Hepatocyte (in vitro differentiated cells): ENCODE data around the gene TPPP.
"Not testable (repeated sequence)": the region's sequence is repeated elsewhere in the genome, so short reads cannot be mapped to it uniquely, and the experiment has no call there.

ENCODE experiments used
- EZH2 ChIP-seq: fragments of 200-600 bp; sonication (generic); IDR thresholded peaks from 2 replicates; pipeline ENCODE4 v1.6.1; 2016; ENCODE audit warnings: antibody characterized with exemption, mild to moderate bottlenecking, borderline replicate concordance
- EZH2phosphoT487 ChIP-seq: fragments of 200-600 bp; sonication (generic); IDR thresholded peaks from one replicate; pipeline ENCODE4 v1.6.1; 2018; ENCODE audit warnings: antibody characterized with exemption, mild to moderate bottlenecking, low read depth, moderate library complexity; ENCODE audit not compliant: unreplicated experiment, severe bottlenecking
- TF ChIP-seq, protein P1 (sequence below): fragments of 200-600 bp; sonication (generic); IDR thresholded peaks from 2 replicates; pipeline ENCODE4 v1.5.1; 2016; ENCODE audit warnings: antibody characterized with exemption, mild to moderate bottlenecking; ENCODE audit not compliant: poor library complexity

DNA sequence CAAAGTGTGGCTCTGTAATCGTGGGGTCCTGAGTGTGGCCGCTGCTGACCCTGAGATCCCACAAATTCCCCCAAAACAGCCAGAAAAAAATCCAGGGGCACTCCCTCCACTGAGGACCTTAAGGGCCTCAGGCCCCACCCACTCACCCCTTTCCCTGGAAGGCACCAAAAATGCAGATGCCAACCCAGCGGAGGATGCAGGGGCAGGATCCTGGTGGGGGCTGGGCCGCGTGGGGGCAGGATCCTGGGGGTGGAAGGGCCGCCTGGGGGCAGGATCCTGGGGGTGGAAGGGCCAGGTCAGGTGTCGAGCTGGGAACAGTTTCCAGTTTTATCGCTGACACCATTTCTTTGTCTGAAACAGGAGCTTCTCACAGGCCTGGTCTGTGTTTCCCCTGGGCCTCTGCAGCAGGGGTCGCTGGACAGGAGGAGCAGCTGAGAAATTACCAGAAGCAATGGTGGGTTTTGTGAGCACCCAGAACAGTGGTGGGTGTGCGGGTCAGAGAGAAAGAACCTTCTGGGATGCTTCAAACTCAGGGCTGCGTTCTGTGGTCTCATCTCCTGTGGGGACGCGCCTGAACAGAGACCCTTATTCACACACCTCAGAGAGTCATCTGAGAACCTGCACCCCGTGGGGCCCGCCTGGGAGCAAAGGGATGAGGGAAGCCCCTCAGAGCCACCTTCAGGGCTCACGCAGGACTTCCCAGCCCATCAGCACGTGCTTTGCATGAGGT is 13.8 kb downstream of the TPPP start:
- not testable (repeated sequence) for TF ChIP-seq EZH2, EZH2phosphoT487
- TF ChIP-seq, protein P1, sequence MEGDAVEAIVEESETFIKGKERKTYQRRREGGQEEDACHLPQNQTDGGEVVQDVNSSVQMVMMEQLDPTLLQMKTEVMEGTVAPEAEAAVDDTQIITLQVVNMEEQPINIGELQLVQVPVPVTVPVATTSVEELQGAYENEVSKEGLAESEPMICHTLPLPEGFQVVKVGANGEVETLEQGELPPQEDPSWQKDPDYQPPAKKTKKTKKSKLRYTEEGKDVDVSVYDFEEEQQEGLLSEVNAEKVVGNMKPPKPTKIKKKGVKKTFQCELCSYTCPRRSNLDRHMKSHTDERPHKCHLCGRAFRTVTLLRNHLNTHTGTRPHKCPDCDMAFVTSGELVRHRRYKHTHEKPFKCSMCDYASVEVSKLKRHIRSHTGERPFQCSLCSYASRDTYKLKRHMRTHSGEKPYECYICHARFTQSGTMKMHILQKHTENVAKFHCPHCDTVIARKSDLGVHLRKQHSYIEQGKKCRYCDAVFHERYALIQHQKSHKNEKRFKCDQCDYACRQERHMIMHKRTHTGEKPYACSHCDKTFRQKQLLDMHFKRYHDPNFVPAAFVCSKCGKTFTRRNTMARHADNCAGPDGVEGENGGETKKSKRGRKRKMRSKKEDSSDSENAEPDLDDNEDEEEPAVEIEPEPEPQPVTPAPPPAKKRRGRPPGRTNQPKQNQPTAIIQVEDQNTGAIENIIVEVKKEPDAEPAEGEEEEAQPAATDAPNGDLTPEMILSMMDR, result not testable (repeated sequence)
